ENCODE data around the gene ITGAL.

The ITGAL gene

GRCh38 chr16:30567160-30567990, 94.8 kb downstream of the ITGAL start:
- POLR2A ChIA-PET: interaction anchor here (1.0 to 3.2 kb wide), 2 partner anchors 9 to 10 kb away, joined by 3 to 15 read pairs; partner anchors contain the start of gene ZNF764
- CTCF ChIA-PET: no interaction called here
- DNase-seq (ENCODE audit: extremely low spot score): no peak
- TF ChIP-seq ZNF384 (IDR thresholded peaks at IDR 0.05) (no peak), L3MBTL2 (conservative IDR thresholded peaks at IDR 0.05) (no peak), NFRKB (IDR thresholded peaks at IDR 0.05) (no peak), FOXA1 (IDR thresholded peaks at IDR 0.05) (no peak), SUZ12 (IDR thresholded peaks at IDR 0.05) (no peak), SP1 (IDR thresholded peaks at IDR 0.05) (no peak)

GRCh38 chr16:30567991-30568638, 95.6 kb downstream of the ITGAL start:
- ChIA-PET POLR2A (interaction anchor here (1.0 to 3.2 kb wide), 3 partner anchors 10 to 42 kb away, joined by 3 to 15 read pairs (median 3); partner anchors contain the start of genes ZNF689 and ZNF764), CTCF (interaction anchor here (0.6 to 1.1 kb wide), 3 partner anchors 10 to 719 kb away, joined by 5 to 6 read pairs (median 5); partner anchors contain the start of gene ZNF764)

GRCh38 chr16:30569281-30569680, 96.7 kb downstream of the ITGAL start:
- DNase-seq (ENCODE audit: extremely low spot score): no peak
- POLR2A ChIA-PET: interaction anchor here (3.2 kb wide), 1 partner anchor 11 kb away, joined by 15 read pairs; the partner anchor contains the start of gene ZNF764
- CTCF ChIA-PET: no interaction called here
- TF ChIP-seq PKNOX1 (IDR thresholded peaks at IDR 0.05) (no peak), L3MBTL2 (conservative IDR thresholded peaks at IDR 0.05) (no peak), FOXA1 (IDR thresholded peaks at IDR 0.05) (no peak), LEF1 (IDR thresholded peaks at IDR 0.05; ENCODE audit: borderline replicate concordance) (no peak), NFRKB (IDR thresholded peaks at IDR 0.05) (no peak), SP1 (IDR thresholded peaks at IDR 0.05) (no peak), BHLHE40 (IDR thresholded peaks at IDR 0.05; ENCODE audit: borderline replicate concordance) (no peak), ZNF384 (IDR thresholded peaks at IDR 0.05) (no peak), ELF4 (IDR thresholded peaks at IDR 0.05) (no peak), FOXM1 (IDR thresholded peaks at IDR 0.05; ENCODE audit: borderline replicate concordance) (no peak), CTBP1 (IDR thresholded peaks at IDR 0.05; ENCODE audit: borderline replicate concordance) (no peak), SUZ12 (IDR thresholded peaks at IDR 0.05) (no peak), HDGF (IDR thresholded peaks at IDR 0.05; ENCODE audit: borderline replicate concordance) (no peak), TARDBP (IDR thresholded peaks at IDR 0.05) (no peak), FOXK2 (IDR thresholded peaks at IDR 0.05) (no peak), ARNT (IDR thresholded peaks at IDR 0.05) (no peak)

More at GRCh38 chr16:30567991-30568638, 95.6 kb downstream of the ITGAL start:
- DNase-seq (ENCODE audit: extremely low spot score): no peak
- peak; percentile 92 for TF ChIP-seq PKNOX1 (IDR thresholded peaks at IDR 0.05)
- no peak for TF ChIP-seq BHLHE40 (IDR thresholded peaks at IDR 0.05; ENCODE audit: borderline replicate concordance)

- ChIA-PET POLR2A (interaction anchor here (0.6 to 3.4 kb wide), 19 partner anchors 8 to 125 kb away, joined by 3 to 71 read pairs (median 12); partner anchors contain the start of genes FBRS, ZNF689, ZNF747 and ZNF764), CTCF (interaction anchor here (1.0 to 2.3 kb wide), 2 partner anchors 29 to 46 kb away, joined by 3 to 8 read pairs; no protein-coding TSS in a partner anchor)
- no peak for TF ChIP-seq BHLHE40 (IDR thresholded peaks at IDR 0.05; ENCODE audit: borderline replicate concordance)
- TF ChIP-seq FOXK2 (IDR thresholded peaks at IDR 0.05): no peak
- no peak for TF ChIP-seq SUZ12 (IDR thresholded peaks at IDR 0.05)
- TF ChIP-seq HDGF (IDR thresholded peaks at IDR 0.05; ENCODE audit: borderline replicate concordance): peak; percentile 33; the same call in 1 of the 2 replicates
- DNase-seq (ENCODE audit: extremely low spot score): no peak
Observed at GRCh38 chr16:30569746-30570635, 97.4 kb downstream of the ITGAL start.

GRCh38 chr16:30570636-30571444, 98.3 kb downstream of the ITGAL start:
- TF ChIP-seq ARNT (IDR thresholded peaks at IDR 0.05): no peak
- no peak for TF ChIP-seq L3MBTL2 (conservative IDR thresholded peaks at IDR 0.05)
- TF ChIP-seq TARDBP (IDR thresholded peaks at IDR 0.05): no peak
- 0 out of 2 replicates have a peak, but pooled peaks have one; percentile 68 for TF ChIP-seq HDGF (IDR thresholded peaks at IDR 0.05; ENCODE audit: borderline replicate concordance)
- ChIA-PET CTCF (interaction anchor here (1.0 to 2.3 kb wide), 3 partner anchors 12 to 45 kb away, joined by 3 to 8 read pairs (median 3); partner anchors contain the start of gene ZNF764), POLR2A (interaction anchor here (0.6 to 3.4 kb wide), 25 partner anchors 9 to 479 kb away, joined by 3 to 71 read pairs (median 8); partner anchors contain the start of genes DCTPP1, FBRS, TBX6 and ZNF689)
- peak; percentile 51 for DNase-seq (ENCODE audit: extremely low spot score)
